GM12872 (cell line): ENCODE measurements around the gene TMEM151B.

Source experiments
- CTCF ChIP-seq: IDR thresholded peaks from 3 replicates; pipeline ENCODE4 v1.5.1; 2011; ENCODE audit warnings: low read depth, mild to moderate bottlenecking, low read length, moderate library complexity; ENCODE audit not compliant: insufficient read depth

Gene TMEM151B

DNA sequence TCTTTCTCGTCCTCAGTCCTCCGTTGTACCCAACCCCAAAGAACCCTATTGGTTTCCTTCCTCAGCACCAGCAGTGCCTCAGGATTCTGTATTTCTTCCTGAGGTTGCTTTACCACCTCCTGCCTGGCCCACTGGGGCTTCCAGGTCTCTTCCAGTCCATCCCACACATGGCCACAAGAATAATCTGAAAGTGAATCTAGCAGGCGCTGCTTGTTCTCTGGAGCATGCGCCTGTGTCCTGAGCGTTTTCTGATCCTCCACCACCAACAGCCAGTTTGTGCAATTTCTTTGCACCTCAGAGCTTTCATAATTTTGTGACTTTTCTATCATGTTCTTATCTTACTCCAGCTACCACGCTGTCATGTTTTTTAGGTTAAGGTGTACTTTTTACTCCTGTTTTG is 35.0 kb upstream of the TMEM151B start:
- no peak for TF ChIP-seq CTCF

GRCh38 chr6:44235891-44236516 is 34.2 kb upstream of the TMEM151B start:
- no peak for TF ChIP-seq CTCF

DNA sequence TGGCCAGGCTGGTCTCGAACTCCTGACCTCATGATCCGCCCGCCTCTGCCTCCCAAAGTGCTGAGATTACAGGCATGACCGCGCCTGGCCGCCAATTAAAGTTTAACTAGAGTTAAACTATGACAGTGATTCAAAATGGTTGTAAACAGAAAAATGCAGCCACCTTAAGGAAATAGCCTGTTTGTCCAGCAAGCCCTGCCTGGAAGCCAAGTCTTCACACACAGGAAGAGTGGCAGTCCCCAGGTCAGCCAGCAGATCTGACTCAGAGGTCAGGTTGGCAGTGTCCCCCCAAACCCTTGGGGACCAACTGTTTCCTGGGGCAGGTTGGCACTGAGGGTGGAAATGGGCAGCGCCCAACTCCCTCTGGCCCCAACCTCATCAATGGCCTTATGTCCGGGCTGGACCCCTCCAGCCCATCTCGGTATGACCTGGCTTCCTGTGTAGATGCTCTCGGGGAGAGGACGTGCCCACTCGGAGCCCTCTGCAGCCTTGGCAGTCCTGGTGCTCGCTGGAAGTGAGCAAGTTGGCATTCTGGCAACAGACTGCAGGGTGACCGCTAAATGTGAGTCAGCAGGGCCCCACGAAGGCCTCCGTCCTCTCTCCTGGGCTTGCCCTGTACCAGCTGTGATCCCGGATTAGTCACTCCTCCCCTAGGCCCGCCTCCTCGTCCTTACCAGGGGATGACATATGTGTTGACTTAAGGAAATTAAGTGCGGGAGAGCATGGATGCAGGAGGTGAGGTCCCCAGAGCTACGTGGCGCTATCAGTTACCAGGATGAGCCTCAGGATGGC is 33.0 kb upstream of the TMEM151B start:
- no peak for TF ChIP-seq CTCF

DNA sequence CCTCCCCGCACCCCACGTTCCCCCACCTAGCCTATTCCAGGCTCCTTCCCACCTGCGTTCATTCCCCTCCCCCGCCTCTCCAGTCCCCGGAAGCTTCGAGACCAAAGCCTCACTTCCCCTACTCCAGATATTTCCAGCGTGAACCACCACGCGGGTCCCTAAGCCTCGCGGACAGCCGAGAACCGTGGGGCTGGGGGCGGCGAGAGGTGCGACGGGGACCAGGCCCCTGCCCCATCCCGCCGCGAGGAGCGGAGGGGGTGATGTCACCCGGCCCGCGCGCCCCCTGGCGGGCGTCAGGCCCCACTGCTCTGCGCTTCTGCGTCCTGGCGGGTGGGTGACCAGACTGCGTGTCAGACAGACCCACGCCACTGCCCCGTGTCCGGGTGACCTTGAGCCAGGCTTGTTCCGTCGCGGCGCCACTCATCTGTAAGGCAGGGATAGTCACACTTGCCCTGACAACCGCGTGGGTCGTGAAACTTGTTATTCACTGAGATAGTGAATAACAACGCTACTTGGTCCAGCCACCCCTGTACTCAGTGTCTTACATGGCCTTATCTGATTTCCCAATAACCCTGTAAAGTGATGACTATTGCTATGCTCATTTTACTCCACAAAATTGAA is 32.3 kb upstream of the TMEM151B start:
- peak; percentile 94 for TF ChIP-seq CTCF

DNA sequence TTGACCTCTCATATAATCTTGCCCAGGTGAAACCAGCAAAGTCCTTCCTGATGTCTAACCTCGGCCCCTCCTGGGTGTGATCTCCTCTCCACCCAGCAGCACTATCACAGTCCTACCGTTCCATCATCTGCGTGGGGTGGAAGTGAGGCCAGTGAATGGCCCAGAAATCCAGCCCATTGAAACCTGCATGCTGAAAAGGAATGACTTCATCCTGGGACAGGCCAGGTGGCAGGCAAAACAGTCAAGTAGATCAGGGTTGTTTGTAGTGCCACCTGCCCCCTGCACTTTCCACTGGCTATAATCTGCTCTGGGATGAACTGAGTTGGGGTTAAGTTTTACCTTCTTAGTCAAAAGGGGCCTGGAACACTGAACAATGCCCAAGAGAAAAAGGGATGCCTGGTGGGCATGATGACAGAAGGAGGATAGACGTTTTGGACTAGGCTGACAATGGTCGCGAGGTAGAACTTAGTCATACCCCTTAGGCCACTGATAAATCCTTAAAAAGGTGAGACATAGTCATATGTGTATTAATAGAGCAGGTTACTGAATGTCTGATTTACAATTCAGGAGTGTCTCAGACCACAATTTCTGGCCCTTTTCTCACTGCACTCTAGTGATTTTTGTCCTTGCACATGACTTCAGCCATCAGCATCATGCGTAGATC is 31.4 kb upstream of the TMEM151B start:
- no peak for TF ChIP-seq CTCF

DNA sequence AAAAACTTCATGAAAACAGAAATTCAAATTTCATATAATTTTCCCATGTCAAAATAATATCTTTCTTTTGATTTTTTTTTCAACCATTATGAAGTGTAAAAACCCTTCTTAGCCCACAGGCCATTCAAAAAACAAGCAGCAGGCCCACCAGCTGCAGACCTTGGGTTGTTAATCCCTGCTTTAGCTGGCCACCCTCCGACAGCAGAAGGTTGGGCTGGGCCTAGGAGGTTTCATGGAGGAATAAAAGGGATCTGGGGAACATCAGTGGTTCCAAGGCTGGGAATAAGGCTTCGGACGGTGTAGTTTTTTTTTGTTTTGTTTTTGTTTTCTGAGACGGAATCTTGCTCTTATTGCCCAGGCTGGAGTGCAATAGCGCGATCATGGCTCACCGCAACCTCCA is 26.9 kb upstream of the TMEM151B start:
- TF ChIP-seq CTCF: no peak

DNA sequence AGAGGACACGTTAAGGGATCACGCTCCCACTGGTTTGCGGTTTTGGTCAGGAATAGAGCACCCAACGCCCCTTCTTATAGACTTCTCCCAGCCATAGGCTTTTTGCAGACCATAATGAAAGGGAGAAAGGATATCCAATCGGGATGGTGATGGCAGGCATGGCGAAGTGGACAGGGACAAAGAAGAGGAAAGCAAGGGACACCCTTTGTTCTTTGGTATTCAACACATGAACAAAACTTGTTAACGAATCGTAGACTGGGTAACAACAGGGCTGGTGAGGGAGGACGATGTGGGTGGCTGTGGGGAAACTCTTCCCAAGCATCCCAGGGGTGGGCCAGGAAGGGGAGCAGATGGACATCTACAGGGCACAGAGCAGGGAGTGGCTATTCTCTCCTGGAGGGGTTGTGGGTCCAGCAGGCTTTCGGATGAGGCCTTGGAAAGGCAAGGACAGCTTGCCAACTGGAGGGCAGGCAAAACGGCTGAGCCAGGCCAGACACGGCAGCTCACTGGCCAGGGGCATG is 24.8 kb upstream of the TMEM151B start:
- TF ChIP-seq CTCF: no peak
